Thyroid gland (tissue), 4 donors: ENCODE data around the gene CHST11.

Experiments
- POLR2A ChIP-seq, 2 donors: fragments of 450-650 bp; IDR thresholded peaks; one replicate each; pipeline ENCODE4 v1.6.1; 2017; ENCODE audit warnings: antibody characterized with exemption in 2 of 2, mild to moderate bottlenecking in 2 of 2, moderate library complexity in 1 of 2
- TF ChIP-seq, protein P1 (sequence below), 6 experiments: fragments of 200-600 bp in 3 of 6; fragments of 450-650 bp in 3 of 6; sonication (generic) in 3 of 6; IDR thresholded peaks; one replicate each; pipeline ENCODE4 v1.5.1; 2016 to 2019; ENCODE audit warnings: antibody characterized with exemption in 6 of 6, mild to moderate bottlenecking in 2 of 6, inconsistent platforms in 1 of 6, moderate library complexity in 1 of 6

DNA sequence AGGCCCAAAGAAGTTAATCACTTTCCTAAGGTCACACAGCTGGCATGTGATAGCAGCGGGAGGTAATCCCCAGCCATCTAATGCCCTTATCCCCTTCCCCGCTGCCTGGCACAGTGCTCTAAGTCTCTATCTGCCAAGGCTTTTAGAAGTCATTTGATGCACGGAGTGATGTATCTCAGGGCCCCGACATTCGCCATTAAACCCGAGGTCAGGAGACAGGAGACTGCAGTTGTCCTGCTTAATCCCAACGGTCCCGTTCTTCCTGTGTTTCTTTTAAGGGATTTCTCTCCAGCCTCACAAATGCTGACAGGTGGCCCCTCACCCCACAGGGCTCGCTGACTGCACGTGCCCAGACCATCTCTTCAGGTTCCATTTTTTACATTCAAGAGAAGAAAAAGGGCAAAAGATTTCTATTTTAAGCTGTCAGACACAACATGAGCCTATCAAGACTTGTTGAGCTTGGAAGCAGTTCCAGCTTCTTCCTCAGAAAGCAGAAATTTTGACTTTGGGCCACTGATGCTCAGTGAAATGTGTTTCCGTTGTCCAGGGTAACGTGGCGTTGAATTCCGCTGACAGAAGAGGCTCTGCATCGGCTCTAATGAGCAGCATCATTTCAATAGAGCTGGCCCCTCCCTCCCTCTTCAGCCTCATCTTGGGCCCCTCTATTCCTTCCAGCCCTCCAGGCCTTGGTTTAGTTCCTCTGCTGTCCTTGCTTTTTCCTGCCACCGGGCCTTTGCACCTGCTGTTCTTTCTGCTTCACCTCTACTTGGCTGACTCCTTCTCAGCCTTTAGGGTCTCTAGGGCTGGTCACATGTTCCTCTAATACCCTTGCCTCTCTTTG, 171.5 kb downstream of the CHST11 start:
- TF ChIP-seq, protein P1, sequence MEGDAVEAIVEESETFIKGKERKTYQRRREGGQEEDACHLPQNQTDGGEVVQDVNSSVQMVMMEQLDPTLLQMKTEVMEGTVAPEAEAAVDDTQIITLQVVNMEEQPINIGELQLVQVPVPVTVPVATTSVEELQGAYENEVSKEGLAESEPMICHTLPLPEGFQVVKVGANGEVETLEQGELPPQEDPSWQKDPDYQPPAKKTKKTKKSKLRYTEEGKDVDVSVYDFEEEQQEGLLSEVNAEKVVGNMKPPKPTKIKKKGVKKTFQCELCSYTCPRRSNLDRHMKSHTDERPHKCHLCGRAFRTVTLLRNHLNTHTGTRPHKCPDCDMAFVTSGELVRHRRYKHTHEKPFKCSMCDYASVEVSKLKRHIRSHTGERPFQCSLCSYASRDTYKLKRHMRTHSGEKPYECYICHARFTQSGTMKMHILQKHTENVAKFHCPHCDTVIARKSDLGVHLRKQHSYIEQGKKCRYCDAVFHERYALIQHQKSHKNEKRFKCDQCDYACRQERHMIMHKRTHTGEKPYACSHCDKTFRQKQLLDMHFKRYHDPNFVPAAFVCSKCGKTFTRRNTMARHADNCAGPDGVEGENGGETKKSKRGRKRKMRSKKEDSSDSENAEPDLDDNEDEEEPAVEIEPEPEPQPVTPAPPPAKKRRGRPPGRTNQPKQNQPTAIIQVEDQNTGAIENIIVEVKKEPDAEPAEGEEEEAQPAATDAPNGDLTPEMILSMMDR (IDR thresholded peaks at IDR 0.05): no peak
- no peak for TF ChIP-seq POLR2A (IDR thresholded peaks at IDR 0.05)
